Endothelial cell of umbilical vein (primary cell): Measurements from ENCODE around the gene SRRM2. TPM values are rescaled to one million over a fixed set of nuclear protein-coding genes. Genes with fewer than 3 reads are reported as not detected.

ENCODE experiments used
- BruUV-seq: library from RNA; stranded (reverse); fragments of 400-500 nt; replicated peaks from 2 replicates; lab custom pipeline; 2021; lab: Mats Ljungman, UMichigan
- CTCF ChIA-PET: fragments of 300-600, 350-600 bp; sonication (Branson Sonifier 250); formaldehyde crosslinking; loops from one replicate; lab custom pipeline; 2021; ENCODE audit warnings: antibody characterized with exemption, inconsistent platforms; lab: Charles Lee
- POLR2A ChIA-PET: fragments of 300-600, 350-600 bp; sonication (Branson Sonifier 250); formaldehyde crosslinking; loops from one replicate; lab custom pipeline; 2021; ENCODE audit warnings: antibody characterized with exemption, inconsistent platforms; lab: Charles Lee
- DNase-seq: peaks from one replicate; pipeline ENCODE4 v3.0.0-alpha.2; 2011; ENCODE audit warnings: low read depth, low spot score
- FAIRE-seq: peaks from 2 replicates; lab custom pipeline; 2011; peaks lifted over from hg19 to GRCh38; lab: Jason Lieb, UNC
- H2AFZ ChIP-seq: 2 replicates; pipeline ENCODE4 v1.6.0; 2012; ENCODE audit warnings: low read depth, low read length, control low read depth, inconsistent platforms
- H3K27ac ChIP-seq: 2 replicates; pipeline ENCODE4 v1.5.1; 2011; ENCODE audit warnings: low read depth, mild to moderate bottlenecking, control low read depth, low read length, moderate library complexity; ENCODE audit not compliant: insufficient read depth
- H3K27me3 ChIP-seq, 2 experiments: 2 replicates each; pipeline versions ENCODE4 v1.6.0 to v1.6.1; 2011; ENCODE audit warnings: low read length in 2 of 2, mixed read lengths in 1 of 2; ENCODE audit not compliant: control insufficient read depth in 2 of 2, insufficient read depth in 2 of 2
- H3K36me3 ChIP-seq, 2 experiments: 2 replicates in 1 of 2; 3 replicates in 1 of 2; pipeline ENCODE4 v1.5.1; 2011; ENCODE audit warnings: low read length in 2 of 2, mild to moderate bottlenecking in 1 of 2, moderate library complexity in 1 of 2; ENCODE audit not compliant: control insufficient read depth in 2 of 2, insufficient read depth in 2 of 2; ENCODE audit errors: extremely low read depth in 1 of 2
- H3K4me1 ChIP-seq: 3 replicates; pipeline ENCODE4 v1.5.1; 2011; ENCODE audit warnings: mild to moderate bottlenecking, low read length; ENCODE audit not compliant: control insufficient read depth, insufficient read depth; ENCODE audit errors: extremely low read depth
- H3K4me2 ChIP-seq: 2 replicates; pipeline ENCODE4 v1.6.1; 2011; ENCODE audit warnings: low read length, control low read depth, mixed read lengths; ENCODE audit not compliant: insufficient read depth
- H3K4me3 ChIP-seq, 3 experiments: fragments of 200-600 bp in 1 of 3; sonication (generic), shearing (Covaris generic) in 1 of 3; replicated peaks in 1 of 3; 2 replicates each; pipeline ENCODE4 v1.5.1; 2011 to 2016; ENCODE audit warnings: control low read depth in 3 of 3, low read length in 3 of 3, mild to moderate bottlenecking in 2 of 3, inconsistent platforms in 1 of 3, low read depth in 1 of 3, moderate library complexity in 1 of 3; ENCODE audit not compliant: insufficient read depth in 1 of 3
- H3K79me2 ChIP-seq: 2 replicates; pipeline ENCODE4 v1.6.0; 2012; ENCODE audit warnings: low read length, inconsistent platforms; ENCODE audit not compliant: control insufficient read depth, insufficient read depth
- H3K9ac ChIP-seq: replicated peaks from 2 replicates; pipeline ENCODE3; 2011; ENCODE audit warnings: low read length, control low read depth; ENCODE audit not compliant: insufficient read depth; ENCODE audit errors: extremely low read depth
- H3K9me1 ChIP-seq: replicated peaks from 3 replicates; pipeline ENCODE4 v1.6.0; 2011; ENCODE audit warnings: mild to moderate bottlenecking, low read length; ENCODE audit not compliant: control insufficient read depth, insufficient read depth; ENCODE audit errors: extremely low read depth
- H3K9me3 ChIP-seq: replicated peaks from 2 replicates; pipeline ENCODE4 v1.5.1; 2012; ENCODE audit warnings: low read length, inconsistent platforms; ENCODE audit not compliant: control insufficient read depth, insufficient read depth
- H4K20me1 ChIP-seq: replicated peaks from 2 replicates; pipeline ENCODE3; 2011; ENCODE audit warnings: mild to moderate bottlenecking, low read length; ENCODE audit not compliant: control insufficient read depth, insufficient read depth; ENCODE audit errors: extremely low read depth
- CTCF ChIP-seq, 2 donors: IDR thresholded peaks; 1 replicate in 1 of 2; 2 replicates in 1 of 2; pipeline ENCODE4 v1.5.1; 2011; ENCODE audit warnings: low read length in 2 of 2, mild to moderate bottlenecking in 2 of 2, moderate library complexity in 2 of 2, control low read depth in 1 of 2, inconsistent platforms in 1 of 2, low read depth in 1 of 2; ENCODE audit not compliant: insufficient read depth in 1 of 2; ENCODE audit errors: extremely low read depth in 1 of 2
- FOS ChIP-seq: IDR thresholded peaks from 2 replicates; pipeline ENCODE4 v1.6.1; 2011; ENCODE audit warnings: mild to moderate bottlenecking, low read length, moderate library complexity, borderline replicate concordance; ENCODE audit not compliant: insufficient read depth
- dilution Hi-C: fragments of 300-500 bp; cut with MboI; formaldehyde crosslinking; loops from one replicate; pipeline ENCODE4 v1.15.0; 2019; ENCODE audit warnings: low sequenced_read_pairs; ENCODE audit not compliant: extremely low pct_ligation_motif_present
- intact Hi-C: fragments of 100-400 bp; cut with micrococcal nuclease; formaldehyde crosslinking; loops from one replicate; pipeline ENCODE4 v1.10.0; 2022
- polyA plus RNA-seq, 4 experiments: library from polyadenylated mRNA; depleted of rRNA in 3 of 4; stranded (reverse) in 3 of 4; unstranded in 1 of 4; fragments of >200 nt; gene quantifications; 2 replicates each; pipeline versions ENCODE4 v1.2.1 to v1.2.3, GENCODE V29; 2011 to 2012; ENCODE audit warnings: missing spikeins in 1 of 4
- total RNA-seq: library from RNA; stranded (reverse); gene quantifications from 2 replicates; pipeline ENCODE4 v1.2.3, GENCODE V29; 2021

Gene SRRM2
- total and polyA plus RNA-seq, 2 donors (not counting 3 experiments of a cell fraction or from before 2014, with no cell fraction given) = 270 to 483 TPM

GRCh38 chr16:2815299-2815771 is 62.9 kb downstream of the SRRM2 start:
- Histone ChIP-seq H3K79me2 (no peaks in the 10 kb centered on the region), H3K9ac (no peak overlapping the region), H3K9me1 (no peaks in the 10 kb centered on the region), H3K9me3 (no peaks in the 10 kb centered on the region), H3K4me1 (no peaks in the 10 kb centered on the region), H3K36me3 (no peaks in the 10 kb centered on the region), H3K27me3 (peaks cover 0 to 2% of the 10 kb centered on the region in 2 experiments), H4K20me1 (no peaks in the 10 kb centered on the region), H3K27ac (no peak overlapping the region), H3K4me2 (no peak overlapping the region), H2AFZ (no peak overlapping the region), H3K4me3 (no peak overlapping the region)
- CTCF ChIA-PET = no interaction called here
- intact Hi-C loops = no loop called here
- TF ChIP-seq FOS = no peak
- no peak for FAIRE-seq
- POLR2A ChIA-PET = no interaction called here
- dilution Hi-C loops = no loop called here
- no peak for DNase-seq
- BruUV-seq = no TSS peak

- TF ChIP-seq FOS (no peak), CTCF (IDR thresholded peaks at IDR 0.05; ENCODE audit: extremely low read depth in 1 of 2, insufficient read depth in 1 of 2, low read depth in 1 of 2, low read length in 2 of 2) (peak in 1 of 2 donors; percentile 8)
- H3K9me3 ChIP-seq = no peaks in the 10 kb centered on the region
- no peak within 1 kb of the TSS for H3K9ac ChIP-seq
- intact Hi-C loops = no loop called here
- dilution Hi-C loops = no loop called here
- H4K20me1 ChIP-seq = no peaks in the 10 kb centered on the region
- H3K27me3 ChIP-seq = no peaks in the 10 kb centered on the region
- H2AFZ ChIP-seq = no peak within 1 kb of the TSS
- no peak within 1 kb of the TSS for H3K4me2 ChIP-seq
- no peak within 1 kb of the TSS for H3K4me3 ChIP-seq
- POLR2A ChIA-PET = no interaction called here
- H3K27ac ChIP-seq = no peak within 1 kb of the TSS
- H3K4me1 ChIP-seq = no peaks in the 10 kb centered on the region
- no peak for FAIRE-seq
- H3K36me3 ChIP-seq = no peaks in the 10 kb centered on the region
- H3K79me2 ChIP-seq = no peaks in the 10 kb centered on the region
- CTCF ChIA-PET = interaction anchor here (1.3 kb wide), 1 partner anchor 89 kb away, joined by 3 read pairs; no protein-coding TSS in a partner anchor
- H3K9me1 ChIP-seq = no peaks in the 10 kb centered on the region
- no peak for DNase-seq
- no TSS peak for BruUV-seq
Measured at GRCh38 chr16:2816751-2817339, 64.4 kb downstream of the SRRM2 start, which contains the start of gene PRSS21. Gene PRSS21 (plus strand): TSS chr16:2817237. CDS start chr16:2817269, 32 bp downstream.
